Caco-2 (cell line): ENCODE results near the gene NFIX. TPM values are rescaled to one million over a fixed set of nuclear protein-coding genes. Genes with fewer than 3 reads are reported as not detected.

ENCODE experiments used
- BruUV-seq: library from RNA; stranded (reverse); fragments of 400-500 nt; replicated peaks from 2 replicates; lab custom pipeline; 2021; lab: Mats Ljungman, UMichigan
- CTCF ChIA-PET: fragments of 300-600 bp; sonication (Branson Sonifier 250); formaldehyde crosslinking; loops from one replicate; lab custom pipeline; 2022; ENCODE audit warnings: antibody characterized with exemption; lab: Charles Lee
- POLR2A ChIA-PET: fragments of 300-600 bp; sonication (Branson Sonifier 250); formaldehyde crosslinking; loops from one replicate; lab custom pipeline; 2022; ENCODE audit warnings: antibody characterized with exemption; lab: Charles Lee
- DNase-seq, 2 experiments: peaks; one replicate each; pipeline versions ENCODE4 v3.0.0 to v3.0.0-alpha.2; 2020 to 2022
- H3K27me3 ChIP-seq: replicated peaks from 2 replicates; pipeline ENCODE4 v1.6.0; 2011; ENCODE audit warnings: low read length; ENCODE audit not compliant: control insufficient read depth, insufficient read depth
- H3K36me3 ChIP-seq: 2 replicates; pipeline ENCODE4 v1.5.1; 2011; ENCODE audit warnings: low read length; ENCODE audit not compliant: control insufficient read depth, insufficient read depth
- H3K4me1 ChIP-seq: fragments of 250-450 bp; sonication (Bioruptor Pico); 2 replicates; pipeline ENCODE4 v1.5.1; 2020; ENCODE audit warnings: mild to moderate bottlenecking
- H3K4me3 ChIP-seq: 2 replicates; pipeline ENCODE4 v1.5.1; 2011; ENCODE audit warnings: low read depth, mild to moderate bottlenecking, control low read depth, low read length
- H3K9me3 ChIP-seq: fragments of 250-450 bp; sonication (Bioruptor Pico); 2 replicates; pipeline ENCODE4 v1.5.1; 2020; ENCODE audit warnings: mild to moderate bottlenecking, moderate library complexity
- H3K27ac Mint-ChIP-seq: one replicate; pipeline ENCODE4 v1.8.0; 2022; ENCODE audit warnings: mixed read lengths; ENCODE audit not compliant: unreplicated experiment
- H3K27me3 Mint-ChIP-seq: one replicate; pipeline ENCODE4 v1.8.0; 2022; ENCODE audit warnings: mixed read lengths; ENCODE audit not compliant: insufficient read depth, unreplicated experiment
- H3K36me3 Mint-ChIP-seq: one replicate; pipeline ENCODE4 v1.8.0; 2022; ENCODE audit warnings: mild to moderate bottlenecking, mixed read lengths; ENCODE audit not compliant: insufficient read depth, unreplicated experiment
- H3K4me1 Mint-ChIP-seq: one replicate; pipeline ENCODE4 v1.8.0; 2022; ENCODE audit warnings: low read depth, mixed read lengths; ENCODE audit not compliant: unreplicated experiment
- H3K4me3 Mint-ChIP-seq: one replicate; pipeline ENCODE4 v1.8.0; 2022; ENCODE audit warnings: mild to moderate bottlenecking, moderate library complexity, mixed read lengths; ENCODE audit not compliant: unreplicated experiment
- H3K9me3 Mint-ChIP-seq: one replicate; pipeline ENCODE4 v1.8.0; 2022; ENCODE audit warnings: mixed read lengths; ENCODE audit not compliant: unreplicated experiment
- intact Hi-C: fragments of 100-400 bp; cut with micrococcal nuclease; formaldehyde crosslinking; loops from one replicate; pipeline ENCODE4 v1.10.0; 2022; ENCODE audit not compliant: unreplicated experiment
- total RNA-seq: library from RNA; stranded (reverse); gene quantifications from 2 replicates; pipeline ENCODE4 v1.2.3, GENCODE V29; 2022
- TF ChIP-seq, protein P1 (sequence below), 2 experiments: fragments of 200-600 bp in 1 of 2; IDR thresholded peaks; 1 replicate in 1 of 2; 2 replicates in 1 of 2; pipeline versions ENCODE4 v1.5.1 to v1.8.0; 2011 to 2022; ENCODE audit warnings: antibody characterized with exemption in 1 of 2, control low read depth in 1 of 2, inconsistent platforms in 1 of 2, low read depth in 1 of 2, low read length in 1 of 2, mild to moderate bottlenecking in 1 of 2, moderate library complexity in 1 of 2; ENCODE audit not compliant: insufficient read depth in 1 of 2, severe bottlenecking in 1 of 2, unreplicated experiment in 1 of 2

Gene NFIX
- total RNA-seq, 1 experiment from 2014 or later = 0.82 TPM

DNA sequence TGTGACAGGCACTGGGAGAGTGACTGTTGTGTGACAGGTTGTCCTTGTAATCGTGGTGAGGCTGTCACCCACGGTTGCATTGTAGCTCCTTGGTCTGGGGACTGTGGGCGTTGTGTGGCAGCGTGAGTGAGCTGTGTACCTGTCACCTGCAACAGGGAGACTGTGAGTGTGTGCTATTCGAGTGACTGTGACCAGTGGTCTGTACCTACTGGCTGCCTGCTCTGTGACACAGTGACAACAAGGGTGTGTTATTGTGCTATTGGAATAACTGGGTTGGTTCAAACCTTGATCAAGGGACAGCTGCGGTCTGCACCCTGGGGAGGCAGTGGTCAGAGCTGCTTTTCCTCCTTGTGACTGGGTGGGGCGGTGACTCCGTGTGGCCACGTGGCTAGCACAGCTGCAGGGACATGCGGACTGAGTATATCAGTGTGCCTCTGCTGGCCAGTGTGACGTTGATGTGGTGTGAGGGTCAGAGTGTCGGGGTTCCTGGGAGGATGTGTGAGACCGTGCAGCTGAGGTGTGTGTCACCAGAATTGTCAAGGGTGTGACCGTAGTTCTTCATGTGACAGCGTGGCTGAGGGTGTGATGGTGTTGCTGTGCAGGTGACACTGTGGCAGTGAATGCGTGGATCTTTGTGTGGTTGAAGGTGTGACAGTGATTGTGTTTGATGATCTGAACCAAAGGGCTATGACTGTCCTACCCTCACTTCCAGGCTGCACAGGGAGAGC is 10.1 kb upstream of the NFIX start:
- Histone ChIP-seq H3K4me3 (no peak overlapping the region), H3K9me3 (no peaks in the 10 kb centered on the region; the same call in 1 of the 2 replicates), H3K36me3 (no peaks in the 10 kb centered on the region), H3K27me3 (no peaks in the 10 kb centered on the region), H3K4me1 (peaks cover 3% of the 10 kb centered on the region; the same call in 1 of the 2 replicates)
- no peak overlapping the region for H3K27ac Mint-ChIP-seq
- TF ChIP-seq, protein P1, sequence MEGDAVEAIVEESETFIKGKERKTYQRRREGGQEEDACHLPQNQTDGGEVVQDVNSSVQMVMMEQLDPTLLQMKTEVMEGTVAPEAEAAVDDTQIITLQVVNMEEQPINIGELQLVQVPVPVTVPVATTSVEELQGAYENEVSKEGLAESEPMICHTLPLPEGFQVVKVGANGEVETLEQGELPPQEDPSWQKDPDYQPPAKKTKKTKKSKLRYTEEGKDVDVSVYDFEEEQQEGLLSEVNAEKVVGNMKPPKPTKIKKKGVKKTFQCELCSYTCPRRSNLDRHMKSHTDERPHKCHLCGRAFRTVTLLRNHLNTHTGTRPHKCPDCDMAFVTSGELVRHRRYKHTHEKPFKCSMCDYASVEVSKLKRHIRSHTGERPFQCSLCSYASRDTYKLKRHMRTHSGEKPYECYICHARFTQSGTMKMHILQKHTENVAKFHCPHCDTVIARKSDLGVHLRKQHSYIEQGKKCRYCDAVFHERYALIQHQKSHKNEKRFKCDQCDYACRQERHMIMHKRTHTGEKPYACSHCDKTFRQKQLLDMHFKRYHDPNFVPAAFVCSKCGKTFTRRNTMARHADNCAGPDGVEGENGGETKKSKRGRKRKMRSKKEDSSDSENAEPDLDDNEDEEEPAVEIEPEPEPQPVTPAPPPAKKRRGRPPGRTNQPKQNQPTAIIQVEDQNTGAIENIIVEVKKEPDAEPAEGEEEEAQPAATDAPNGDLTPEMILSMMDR (IDR thresholded peaks at IDR 0.05; ENCODE audit: insufficient read depth in 1 of 2, low read depth in 1 of 2, low read length in 1 of 2, severe bottlenecking in 1 of 2, unreplicated experiment in 1 of 2) = no peak
- no peaks in the 10 kb centered on the region for H3K4me1 Mint-ChIP-seq
- no peaks in the 10 kb centered on the region for H3K36me3 Mint-ChIP-seq
- no peaks in the 10 kb centered on the region for H3K9me3 Mint-ChIP-seq
- peaks cover 2% of the 10 kb centered on the region for H3K27me3 Mint-ChIP-seq
- H3K4me3 Mint-ChIP-seq = no peak overlapping the region
- BruUV-seq = no TSS peak
- CTCF ChIA-PET = interaction anchor here (1.0 to 1.6 kb wide), 2 partner anchors 49 to 76 kb away, joined by 3 to 5 read pairs; no protein-coding TSS in a partner anchor
- intact Hi-C loops = loop anchor here (2.0 kb wide), 1 partner anchor 50 kb away; no protein-coding TSS in a partner anchor
- peak in 1 of 2 experiments; percentile 24 for DNase-seq
- POLR2A ChIA-PET = no interaction called here

DNA sequence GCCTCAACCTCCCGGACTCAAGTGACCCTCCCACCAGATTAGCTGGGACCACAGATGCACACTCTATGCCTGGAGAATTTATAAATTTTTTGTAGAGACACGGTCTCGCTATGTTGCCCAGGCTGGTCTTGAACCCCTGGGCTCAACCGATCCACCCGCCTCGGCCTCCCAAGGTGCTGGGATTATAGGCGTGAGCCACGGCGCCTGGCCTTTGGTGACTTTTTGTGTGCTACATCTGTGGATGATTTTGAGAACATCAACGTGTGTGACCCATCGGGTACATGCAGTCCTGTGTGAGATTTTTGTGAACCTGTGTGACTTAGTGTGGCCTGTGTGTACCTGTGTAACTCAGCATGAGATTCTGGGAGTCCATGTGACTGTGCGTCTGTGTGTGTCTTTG is 8.5 kb upstream of the NFIX start:
- no peaks in the 10 kb centered on the region for H3K4me1 Mint-ChIP-seq
- POLR2A ChIA-PET = no interaction called here
- CTCF ChIA-PET = no interaction called here
- no peaks in the 10 kb centered on the region for H3K36me3 Mint-ChIP-seq
- H3K27me3 Mint-ChIP-seq = peaks cover 2% of the 10 kb centered on the region
- H3K4me3 Mint-ChIP-seq = no peak overlapping the region
- Histone ChIP-seq H3K4me1 (peaks cover 3% of the 10 kb centered on the region; the same call in 1 of the 2 replicates), H3K9me3 (no peaks in the 10 kb centered on the region; the same call in 1 of the 2 replicates), H3K36me3 (no peaks in the 10 kb centered on the region), H3K4me3 (no peak overlapping the region), H3K27me3 (no peaks in the 10 kb centered on the region)
- intact Hi-C loops = no loop called here
- TF ChIP-seq, protein P1 (IDR thresholded peaks at IDR 0.05; ENCODE audit: insufficient read depth in 1 of 2, low read depth in 1 of 2, low read length in 1 of 2, severe bottlenecking in 1 of 2, unreplicated experiment in 1 of 2) = no peak
- no peak overlapping the region for H3K27ac Mint-ChIP-seq
- no peaks in the 10 kb centered on the region for H3K9me3 Mint-ChIP-seq
- no peak for DNase-seq
- no TSS peak for BruUV-seq

GRCh38 chr19:12987190-12987589 is 8.1 kb upstream of the NFIX start:
- no TSS peak for BruUV-seq
- H3K27ac Mint-ChIP-seq = no peak overlapping the region
- Histone ChIP-seq H3K4me1 (peaks cover 3% of the 10 kb centered on the region; the same call in 1 of the 2 replicates), H3K9me3 (no peaks in the 10 kb centered on the region; the same call in 1 of the 2 replicates), H3K27me3 (no peaks in the 10 kb centered on the region), H3K36me3 (no peaks in the 10 kb centered on the region), H3K4me3 (no peak overlapping the region)
- no peak overlapping the region for H3K4me3 Mint-ChIP-seq
- intact Hi-C loops = no loop called here
- peaks cover 4% of the 10 kb centered on the region for H3K27me3 Mint-ChIP-seq
- DNase-seq = no peak
- H3K4me1 Mint-ChIP-seq = no peaks in the 10 kb centered on the region
- ChIA-PET CTCF (no interaction called here), POLR2A (no interaction called here)
- TF ChIP-seq, protein P1 (IDR thresholded peaks at IDR 0.05; ENCODE audit: insufficient read depth in 1 of 2, low read depth in 1 of 2, low read length in 1 of 2, severe bottlenecking in 1 of 2, unreplicated experiment in 1 of 2) = no peak
- no peaks in the 10 kb centered on the region for H3K9me3 Mint-ChIP-seq
- H3K36me3 Mint-ChIP-seq = no peaks in the 10 kb centered on the region
